GM12875 (cell line): ENCODE data around the gene STXBP4.

Experiments
- H3K4me3 ChIP-seq: one replicate; pipeline ENCODE4 v1.5.1; 2011; ENCODE audit warnings: low read depth, low read length, control low read depth
- CTCF ChIP-seq: IDR thresholded peaks from 2 replicates; pipeline ENCODE4 v1.5.1; 2011; ENCODE audit warnings: low read depth, mild to moderate bottlenecking, control low read depth, inconsistent platforms, low read length, moderate library complexity, borderline replicate concordance; ENCODE audit not compliant: insufficient read depth

Gene STXBP4

DNA sequence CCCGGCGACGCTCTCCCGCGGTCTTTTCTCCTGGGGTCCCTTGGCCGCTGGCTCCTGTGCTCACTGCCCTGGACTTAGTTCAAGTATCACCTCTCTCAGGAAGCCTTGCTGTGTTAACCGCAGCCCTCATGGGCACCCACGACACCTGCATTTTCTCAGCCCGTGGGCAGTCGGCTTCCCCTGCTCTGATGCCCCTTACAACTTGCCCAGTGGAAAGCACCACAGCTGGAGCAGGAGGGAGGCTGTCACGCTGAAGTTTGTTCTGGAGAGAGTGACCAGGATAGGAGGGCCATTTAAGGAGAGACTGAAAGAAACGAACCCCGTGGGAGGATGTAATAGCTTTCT lies 395 bp downstream of the STXBP4 start:
- H3K4me3 ChIP-seq: peak overlapping the region; percentile 92
- no peak for TF ChIP-seq CTCF

- no peak for TF ChIP-seq CTCF
- H3K4me3 ChIP-seq: peak overlapping the region; percentile 92
Observed at GRCh38 chr17:54969658-54970572, 1.4 kb downstream of the STXBP4 start.

DNA sequence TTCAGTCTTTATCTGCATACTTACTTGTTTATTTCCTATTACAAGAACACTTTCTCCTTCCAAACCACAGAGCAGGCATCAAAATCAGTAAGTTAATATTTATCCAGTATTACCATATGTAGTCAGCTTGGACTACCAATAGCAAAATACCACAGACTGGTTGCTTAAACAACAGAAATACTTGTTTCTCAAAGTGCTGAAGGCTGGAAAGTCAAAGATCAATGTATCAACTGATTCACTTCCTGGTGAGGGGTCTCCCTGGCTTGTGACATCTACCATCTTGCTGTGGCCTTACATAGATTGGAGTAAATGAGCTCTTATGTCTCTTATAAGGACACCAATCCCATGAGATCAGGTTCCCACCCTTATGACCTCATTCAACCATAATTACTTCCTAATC lies 2.6 kb downstream of the STXBP4 start:
- no peak for TF ChIP-seq CTCF

GRCh38 chr17:54971901-54972300 lies 3.3 kb downstream of the STXBP4 start:
- H3K4me3 ChIP-seq: no peak overlapping the region
- TF ChIP-seq CTCF: no peak

More for the DNA sequence above, 2.6 kb downstream of the STXBP4 start:
- H3K4me3 ChIP-seq: no peak overlapping the region

DNA sequence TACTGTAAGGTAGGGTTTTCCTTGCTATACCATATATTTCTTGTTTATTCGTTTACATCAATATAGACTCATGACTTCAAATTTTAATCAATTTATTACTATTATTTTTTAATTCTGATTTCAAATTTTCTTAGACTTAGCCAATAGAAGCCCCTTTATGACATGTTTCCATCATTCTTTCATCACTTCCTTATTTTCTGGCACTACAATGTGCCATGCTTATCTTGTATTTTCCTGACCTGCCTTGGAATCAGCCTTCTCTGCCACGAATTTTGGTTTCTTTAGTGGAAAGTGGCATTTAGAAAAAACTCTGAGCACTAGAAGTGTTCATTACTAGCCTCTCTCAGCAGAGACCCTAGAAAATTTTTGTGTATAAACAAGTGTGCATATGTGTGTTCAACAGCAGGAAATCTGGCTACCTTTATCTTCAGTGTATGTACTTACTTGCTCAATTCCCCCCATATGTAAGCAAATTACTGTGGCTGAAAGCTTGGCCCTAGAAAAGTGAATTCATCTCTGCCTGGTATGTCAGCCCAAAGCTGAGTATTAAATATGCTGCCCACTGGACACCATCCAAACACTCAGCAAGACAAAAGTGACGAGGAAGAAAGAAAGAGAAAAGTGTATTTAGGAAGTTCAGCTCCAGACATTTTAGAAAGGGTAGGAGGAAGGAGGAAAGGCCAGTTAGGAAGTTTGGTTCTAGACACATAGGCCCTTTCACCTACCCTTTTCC lies 4.0 kb downstream of the STXBP4 start:
- H3K4me3 ChIP-seq: no peak overlapping the region
- no peak for TF ChIP-seq CTCF

DNA sequence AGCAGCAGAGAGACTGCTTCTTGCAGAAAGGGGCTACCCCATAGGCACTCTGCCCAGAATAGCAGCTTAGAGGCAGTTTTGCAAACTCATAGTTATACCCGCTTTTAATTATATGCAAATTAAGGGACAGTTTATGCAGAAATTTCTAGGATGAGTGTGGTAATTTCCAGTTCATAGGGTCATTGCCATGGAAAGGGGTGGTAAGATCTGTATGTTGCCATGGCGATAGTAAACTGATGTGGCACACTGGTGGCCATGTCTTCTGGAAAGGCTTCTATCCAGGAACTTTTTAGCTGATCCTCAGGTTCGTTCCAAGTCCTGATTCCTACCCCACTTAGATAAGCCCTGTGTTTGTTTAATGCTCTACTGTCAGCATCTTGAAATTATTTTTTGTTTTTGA lies 6.2 kb downstream of the STXBP4 start:
- no peak for TF ChIP-seq CTCF
- H3K4me3 ChIP-seq: no peak overlapping the region

DNA sequence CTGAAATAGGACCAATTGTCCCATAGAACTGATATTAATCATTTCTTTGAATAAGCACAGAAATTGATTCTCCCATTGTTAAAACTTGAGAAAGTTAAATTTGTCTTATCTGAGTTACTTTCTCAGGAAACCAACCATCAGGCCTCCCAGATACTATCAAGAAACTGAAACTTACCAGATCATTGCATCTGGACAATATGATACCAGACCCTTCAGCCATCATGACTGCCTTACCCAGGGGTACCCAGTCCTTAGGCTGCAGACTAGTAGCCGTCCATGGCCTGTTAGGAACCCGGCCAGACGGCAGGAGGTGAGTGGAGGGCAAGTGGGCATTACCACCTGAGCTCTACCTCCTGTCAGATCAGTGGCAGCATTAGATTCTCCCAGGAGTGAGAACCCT lies 7.8 kb downstream of the STXBP4 start:
- H3K4me3 ChIP-seq: no peak overlapping the region
- no peak for TF ChIP-seq CTCF
